HepG2 (cell line): ENCODE data around the gene TTC4. TPM values are rescaled to one million over a fixed set of nuclear protein-coding genes. Genes with fewer than 3 reads are reported as not detected.
A peak's percentile ranks its signal among the peaks of the same experiment; 100 is the strongest.

Experiments used
- ASH2L ChIP-seq: fragments of 300-600, 200-600 bp; sonication (generic); IDR thresholded peaks from 2 replicates; pipeline ENCODE4 v1.7.0; 2017; ENCODE audit warnings: low read depth, mild to moderate bottlenecking, moderate library complexity, mixed read lengths, low read length; ENCODE audit not compliant: insufficient read length
- ATF7 ChIP-seq, 2 experiments: fragments of 450-650 bp in 1 of 2; sonication (generic) in 1 of 2; formaldehyde crosslinking in 1 of 2; IDR thresholded peaks; 2 replicates each; pipeline versions ENCODE4 v1.4.0 to v1.6.1; 2016 to 2020; ENCODE audit warnings: antibody characterized with exemption in 1 of 2, mild to moderate bottlenecking in 1 of 2, missing genetic modification reagents in 1 of 2
- ATF7-NPFF ChIP-seq: sonication (generic); formaldehyde crosslinking; IDR thresholded peaks from 2 replicates; pipeline ENCODE4 v1.8.1; 2023; ENCODE audit warnings: mild to moderate bottlenecking, low read depth, missing genetic modification reagents, moderate library complexity
- CHCHD3 ChIP-seq: sonication (generic); formaldehyde crosslinking; IDR thresholded peaks from 2 replicates; pipeline ENCODE4 v1.8.0; 2022; ENCODE audit warnings: mild to moderate bottlenecking, missing genetic modification reagents, moderate library complexity
- CREB1 ChIP-seq, 2 experiments: fragments of 450-650 bp in 1 of 2; IDR thresholded peaks; 2 replicates each; pipeline ENCODE4 v1.6.1; 2016 to 2017; ENCODE audit warnings: control low read depth in 1 of 2, mild to moderate bottlenecking in 1 of 2, missing compliant biosample characterization in 1 of 2, missing genetic modification characterization in 1 of 2
- DMAP1 ChIP-seq: IDR thresholded peaks from 2 replicates; pipeline ENCODE4 v1.6.1; 2016
- FOXP1 ChIP-seq, 2 experiments: fragments of 450-650 bp in 1 of 2; IDR thresholded peaks; 2 replicates each; pipeline ENCODE4 v1.6.1; 2017 to 2018; ENCODE audit warnings: antibody characterized with exemption in 1 of 2
- GABPB1 ChIP-seq: IDR thresholded peaks from 2 replicates; pipeline ENCODE4 v1.6.1; 2016; ENCODE audit warnings: mild to moderate bottlenecking, missing genetic modification reagents, moderate library complexity, missing compliant biosample characterization
- HNF1B ChIP-seq: sonication (generic); formaldehyde crosslinking; IDR thresholded peaks from 2 replicates; pipeline ENCODE4 v1.5.1; 2020; ENCODE audit warnings: mild to moderate bottlenecking, moderate library complexity, missing genetic modification reagents
- KAT7 ChIP-seq: IDR thresholded peaks from 2 replicates; pipeline ENCODE4 v1.6.1; 2018; ENCODE audit warnings: borderline replicate concordance, missing compliant biosample characterization
- MAF1 ChIP-seq: sonication (generic); formaldehyde crosslinking; IDR thresholded peaks from 2 replicates; pipeline ENCODE4 v1.5.0; 2020; ENCODE audit warnings: missing genetic modification reagents, borderline replicate concordance
- MAFK ChIP-seq, 2 experiments: IDR thresholded peaks in 1 of 2; conservative IDR thresholded peaks in 1 of 2; 2 replicates each; pipeline ENCODE4 v1.6.1; 2011; ENCODE audit warnings: improper control_type of control experiment in 2 of 2, low read length in 2 of 2
- POLR2AphosphoS5 ChIP-seq: IDR thresholded peaks from 2 replicates; pipeline ENCODE4 v1.6.1; 2012; ENCODE audit warnings: low read depth, low read length
- RBFOX2 ChIP-seq: fragments of 200-400 bp; formaldehyde crosslinking; IDR thresholded peaks from 2 replicates; pipeline ENCODE4 v1.6.1; 2017; ENCODE audit warnings: low read depth, mild to moderate bottlenecking, low read length
- RBM39 ChIP-seq: fragments of 200-400 bp; formaldehyde crosslinking; IDR thresholded peaks from one replicate; pipeline ENCODE4 v1.6.1; 2018; ENCODE audit warnings: antibody characterized with exemption, mild to moderate bottlenecking, low read depth, low read length; ENCODE audit not compliant: poor library complexity, severe bottlenecking
- STAT6 ChIP-seq: sonication (generic); formaldehyde crosslinking; IDR thresholded peaks from 2 replicates; pipeline ENCODE4 v1.4.0; 2020; ENCODE audit warnings: missing genetic modification reagents, mild to moderate bottlenecking, borderline replicate concordance
- TCF7 ChIP-seq: sonication (generic); IDR thresholded peaks from 2 replicates; pipeline ENCODE4 v1.6.1; 2016; ENCODE audit warnings: antibody characterized with exemption, low read depth
- YEATS4 ChIP-seq: sonication (generic); formaldehyde crosslinking; IDR thresholded peaks from 2 replicates; pipeline ENCODE4 v1.4.0; 2020; ENCODE audit warnings: missing genetic modification reagents, borderline replicate concordance
- ZBTB7A ChIP-seq: sonication (generic); formaldehyde crosslinking; IDR thresholded peaks from 2 replicates; pipeline ENCODE4 v1.8.0; 2022; ENCODE audit warnings: mild to moderate bottlenecking, missing genetic modification reagents
- ZNF230 ChIP-seq: sonication (generic); formaldehyde crosslinking; IDR thresholded peaks from 2 replicates; pipeline ENCODE4 v1.4.0; 2020; ENCODE audit warnings: mild to moderate bottlenecking, missing genetic modification reagents
- ZNF326 ChIP-seq: sonication (generic); formaldehyde crosslinking; IDR thresholded peaks from 2 replicates; pipeline ENCODE4 v1.4.0; 2020; ENCODE audit warnings: missing genetic modification reagents, borderline replicate concordance
- ZNF543 ChIP-seq: sonication (generic); formaldehyde crosslinking; IDR thresholded peaks from 2 replicates; pipeline ENCODE4 v1.4.0; 2020; ENCODE audit warnings: mild to moderate bottlenecking, missing genetic modification reagents
- polyA plus RNA-seq, 8 experiments: library from polyadenylated mRNA; depleted of rRNA in 3 of 8; stranded (reverse) in 7 of 8; unstranded in 1 of 8; fragments of >200 nt; fragmentation: Illumina TruSeq in 4 of 8; extraction: Trizol in 4 of 8; gene quantifications; 2 replicates each; pipeline versions ENCODE4 v1.2.1 to v1.2.3, GENCODE V29; 2011 to 2016; ENCODE audit warnings: low read depth in 4 of 8, missing spikeins in 1 of 8, mixed read lengths in 1 of 8; ENCODE audit not compliant: insufficient read depth in 1 of 8
- total RNA-seq, 5 experiments: library from RNA; depleted of rRNA; stranded (reverse); fragments of >200 nt; fragmentation: Illumina TruSeq; extraction: Trizol; gene quantifications; 2 replicates each; pipeline ENCODE4 v1.2.3, GENCODE V29; 2016; ENCODE audit warnings: low read depth in 1 of 5
- TF ChIP-seq, protein P1 (sequence below): sonication (generic); formaldehyde crosslinking; IDR thresholded peaks from 2 replicates; pipeline ENCODE4 v1.8.0; 2022; ENCODE audit warnings: low read depth, missing genetic modification reagents

Gene TTC4
- total and polyA plus RNA-seq, 2 of the 13 experiments (the other 11 are each of a cell fraction or from before 2014, with no cell fraction given): 13.1 to 24.7 TPM

DNA sequence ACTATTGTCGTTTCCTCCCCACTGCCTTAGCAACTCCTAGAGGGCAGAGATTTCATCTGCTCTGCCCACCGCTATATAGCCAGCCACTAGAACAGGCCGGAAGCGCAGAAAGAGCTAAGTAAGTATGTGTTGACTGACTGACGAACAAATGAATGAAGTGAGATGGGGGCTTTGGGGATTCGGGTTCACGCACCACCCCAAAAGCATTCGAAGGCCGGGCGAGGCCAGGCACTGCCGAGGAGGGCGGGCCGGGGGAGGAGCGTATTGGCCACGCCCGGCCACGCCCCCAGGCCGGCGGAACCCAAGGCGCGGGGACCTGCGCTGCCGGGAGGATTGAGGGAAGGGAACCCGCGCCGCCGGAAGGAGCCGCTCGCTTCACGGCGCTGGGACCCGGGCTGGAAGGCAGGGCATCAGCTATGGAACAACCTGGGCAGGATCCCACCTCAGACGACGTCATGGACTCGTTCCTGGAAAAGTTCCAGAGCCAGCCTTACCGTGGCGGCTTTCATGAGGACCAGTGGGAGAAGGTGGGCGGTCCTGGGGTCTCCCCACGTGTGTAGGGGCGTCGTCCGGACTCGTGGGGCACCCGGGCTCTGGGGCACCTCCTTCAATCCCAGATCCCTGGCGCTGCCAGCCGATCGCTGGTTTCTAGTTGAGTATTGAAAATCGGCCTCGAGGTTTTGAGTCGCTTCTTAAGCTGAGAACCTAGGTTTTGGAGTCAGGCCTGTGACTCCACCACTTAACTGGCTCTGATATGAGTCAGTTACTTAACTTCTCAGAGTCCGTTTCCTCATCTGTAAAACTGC, at the start of gene TTC4 (continued):
- TF ChIP-seq, protein P1, sequence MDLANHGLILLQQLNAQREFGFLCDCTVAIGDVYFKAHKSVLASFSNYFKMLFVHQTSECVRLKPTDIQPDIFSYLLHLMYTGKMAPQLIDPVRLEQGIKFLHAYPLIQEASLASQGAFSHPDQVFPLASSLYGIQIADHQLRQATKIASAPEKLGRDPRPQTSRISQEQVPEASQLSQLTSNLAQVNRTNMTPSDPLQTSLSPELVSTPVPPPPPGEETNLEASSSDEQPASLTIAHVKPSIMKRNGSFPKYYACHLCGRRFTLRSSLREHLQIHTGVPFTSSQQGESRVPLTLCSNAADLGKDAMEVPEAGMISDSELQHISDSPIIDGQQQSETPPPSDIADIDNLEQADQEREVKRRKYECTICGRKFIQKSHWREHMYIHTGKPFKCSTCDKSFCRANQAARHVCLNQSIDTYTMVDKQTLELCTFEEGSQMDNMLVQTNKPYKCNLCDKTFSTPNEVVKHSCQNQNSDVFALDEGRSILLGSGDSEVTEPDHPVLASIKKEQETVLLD (CRISPR knock-in tag): 0 out of 2 replicates have a peak, but pooled peaks have one; percentile 60
- peak; percentile 89 for TF ChIP-seq RBM39
- peak; percentile 88 for TF ChIP-seq POLR2AphosphoS5
- TF ChIP-seq HNF1B: peak; percentile 84
- no peak for TF ChIP-seq ATF7 (IDR thresholded peaks at IDR 0.05)
- 0 out of 2 replicates have a peak, but pooled peaks have one; percentile 23 for TF ChIP-seq ATF7 (CRISPR knock-in tag; IDR thresholded peaks at IDR 0.05)
- TF ChIP-seq ATF7-NPFF: peak; percentile 92
- TF ChIP-seq ZNF543 (CRISPR knock-in tag): peak; percentile 81
- peak; percentile 87 for TF ChIP-seq YEATS4
- peak; percentile 63; the same call in 1 of the 2 replicates for TF ChIP-seq ZNF230 (CRISPR knock-in tag)
- TF ChIP-seq ZBTB7A (CRISPR knock-in tag): no peak
- peak; percentile 93 for TF ChIP-seq MAF1 (CRISPR knock-in tag)
- peak; percentile 91 for TF ChIP-seq ASH2L
- TF ChIP-seq GABPB1 (CRISPR knock-in tag): peak; percentile 100
- TF ChIP-seq KAT7 (CRISPR knock-in tag): peak; percentile 76; the same call in 1 of the 2 replicates
- TF ChIP-seq FOXP1 (IDR thresholded peaks at IDR 0.05): no peak
- 0 out of 2 replicates have a peak, but pooled peaks have one; percentile 22 for TF ChIP-seq FOXP1 (CRISPR knock-in tag; IDR thresholded peaks at IDR 0.05)
- peak; percentile 48; the same call in 1 of the 2 replicates for TF ChIP-seq CHCHD3
- peak; percentile 89 for TF ChIP-seq RBFOX2
- peak; percentile 66; the same call in 1 of the 2 replicates for TF ChIP-seq STAT6 (CRISPR knock-in tag)
- peak; percentile 55 for TF ChIP-seq CREB1 (IDR thresholded peaks at IDR 0.05)
- TF ChIP-seq CREB1 (CRISPR knock-in tag; IDR thresholded peaks at IDR 0.05): 0 out of 2 replicates have a peak, but pooled peaks have one; percentile 23
- TF ChIP-seq TCF7: no peak
- no peak for TF ChIP-seq ZNF326 (CRISPR knock-in tag)
- peak; percentile 88 for TF ChIP-seq DMAP1 (CRISPR knock-in tag)
- no peak for TF ChIP-seq MAFK (conservative IDR thresholded peaks at IDR 0.05 in 1 of 2, IDR thresholded peaks at IDR 0.05 in 1 of 2; ENCODE audit: low read length in 2 of 2)
